HUES48 (cell line): Measurements from ENCODE around the gene XXYLT1.

Experiments
- H3K27ac ChIP-seq: one replicate; pipeline ENCODE4 v1.7.0; 2013; ENCODE audit warnings: low read depth, low read length, inconsistent platforms
- H3K27me3 ChIP-seq: 2 replicates; pipeline ENCODE4 v1.6.1; 2013; ENCODE audit warnings: mild to moderate bottlenecking, low read length; ENCODE audit not compliant: control insufficient read depth, insufficient read depth
- H3K36me3 ChIP-seq: 2 replicates; pipeline ENCODE4 v1.6.1; 2013; ENCODE audit warnings: low read length; ENCODE audit not compliant: control insufficient read depth, insufficient read depth
- H3K4me1 ChIP-seq: 2 replicates; pipeline ENCODE4 v1.6.1; 2013; ENCODE audit warnings: mild to moderate bottlenecking, low read length; ENCODE audit not compliant: control insufficient read depth, insufficient read depth
- H3K4me3 ChIP-seq: 2 replicates; pipeline ENCODE4 v1.5.1; 2013; ENCODE audit warnings: mild to moderate bottlenecking, low read depth, low read length
- H3K9ac ChIP-seq: 2 replicates; pipeline ENCODE4 v1.6.1; 2013; ENCODE audit warnings: mild to moderate bottlenecking, low read depth, low read length, moderate library complexity
- H3K9me3 ChIP-seq: 2 replicates; pipeline ENCODE4 v1.6.1; 2013; ENCODE audit warnings: low read length; ENCODE audit not compliant: control insufficient read depth, insufficient read depth

The XXYLT1 gene

GRCh38 chr3:195081242-195081963 is 189.6 kb downstream of the XXYLT1 start:
- no peak overlapping the region for H3K27ac ChIP-seq

DNA sequence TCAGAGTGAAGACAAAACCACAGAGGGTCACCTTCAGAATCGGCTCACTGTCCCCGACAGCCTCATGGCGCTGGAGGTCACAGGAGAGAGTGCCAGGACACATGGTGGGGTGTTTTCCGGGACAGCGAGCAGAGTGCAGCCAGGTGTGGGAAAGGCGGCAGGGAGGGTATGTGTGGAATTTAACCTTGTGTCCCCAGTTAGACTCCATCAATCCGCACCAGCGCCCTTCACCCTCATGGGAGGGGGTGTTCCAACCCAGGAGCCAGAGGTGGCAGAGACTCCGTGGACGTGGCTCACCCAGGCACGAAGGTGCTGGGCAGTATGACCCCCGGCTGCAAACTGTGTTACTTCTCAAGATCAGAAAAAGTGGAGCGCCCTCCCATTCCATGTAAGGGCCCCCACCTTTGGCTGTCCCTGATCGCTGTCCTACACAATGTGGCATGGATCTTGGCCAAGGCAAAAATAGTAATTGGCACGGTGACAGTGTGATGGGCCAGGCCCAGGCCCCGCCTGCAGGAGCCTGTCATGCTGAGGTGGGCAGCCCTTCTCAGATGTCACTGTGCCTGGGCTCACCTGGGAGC is 190.3 kb downstream of the XXYLT1 start:
- Histone ChIP-seq H3K9me3 (no peaks in the 10 kb centered on the region), H3K27me3 (no peaks in the 10 kb centered on the region), H3K4me1 (0 out of 2 replicates have a peak, but pooled peaks cover 3% of the 10 kb centered on the region), H3K9ac (no peak overlapping the region), H3K36me3 (no peaks in the 10 kb centered on the region), H3K27ac (no peak overlapping the region), H3K4me3 (no peak overlapping the region)

More at GRCh38 chr3:195081242-195081963, 189.6 kb downstream of the XXYLT1 start:
- Histone ChIP-seq H3K9me3 (no peaks in the 10 kb centered on the region), H3K4me1 (0 out of 2 replicates have a peak, but pooled peaks cover 3% of the 10 kb centered on the region), H3K4me3 (no peak overlapping the region), H3K36me3 (no peaks in the 10 kb centered on the region), H3K9ac (no peak overlapping the region), H3K27me3 (no peaks in the 10 kb centered on the region)

- H3K27me3 ChIP-seq: no peaks in the 10 kb centered on the region
- H3K4me1 ChIP-seq: 0 out of 2 replicates have a peak, but pooled peaks cover 3% of the 10 kb centered on the region
- no peak overlapping the region for H3K4me3 ChIP-seq
- H3K9ac ChIP-seq: no peak overlapping the region
- H3K9me3 ChIP-seq: no peaks in the 10 kb centered on the region
- H3K36me3 ChIP-seq: no peaks in the 10 kb centered on the region
- no peak overlapping the region for H3K27ac ChIP-seq
Measured at GRCh38 chr3:195080125-195080524, 190.8 kb downstream of the XXYLT1 start.

DNA sequence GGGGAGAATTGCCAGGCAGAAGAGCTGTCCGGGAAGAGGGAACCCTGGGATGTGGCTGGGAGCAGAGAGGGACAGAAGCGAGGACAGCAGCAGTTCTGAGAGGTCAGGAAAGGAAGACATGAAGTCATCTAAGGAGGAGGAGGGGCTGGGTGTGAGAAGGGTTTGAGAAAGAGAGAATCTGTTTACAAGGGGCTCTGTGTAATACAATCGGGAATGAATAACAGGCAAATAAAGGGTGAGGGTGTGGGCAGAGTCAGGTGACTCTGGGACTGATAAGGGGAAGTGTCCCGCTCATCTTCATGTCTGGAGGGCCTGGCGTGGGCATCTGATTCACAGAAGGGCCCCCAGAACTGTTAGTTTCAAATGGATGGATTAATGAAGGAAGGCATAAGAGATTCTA is 191.3 kb downstream of the XXYLT1 start:
- Histone ChIP-seq H3K27me3 (no peaks in the 10 kb centered on the region), H3K9ac (no peak overlapping the region), H3K36me3 (no peaks in the 10 kb centered on the region), H3K4me1 (0 out of 2 replicates have a peak, but pooled peaks cover 3% of the 10 kb centered on the region), H3K9me3 (no peaks in the 10 kb centered on the region), H3K27ac (no peak overlapping the region), H3K4me3 (no peak overlapping the region)

- Histone ChIP-seq H3K9ac (no peak overlapping the region), H3K27ac (no peak overlapping the region), H3K36me3 (no peaks in the 10 kb centered on the region), H3K4me3 (no peak overlapping the region), H3K9me3 (no peaks in the 10 kb centered on the region), H3K27me3 (no peaks in the 10 kb centered on the region), H3K4me1 (0 out of 2 replicates have a peak, but pooled peaks cover 3% of the 10 kb centered on the region)
Measured at GRCh38 chr3:195078891-195079440, 192.0 kb downstream of the XXYLT1 start.

DNA sequence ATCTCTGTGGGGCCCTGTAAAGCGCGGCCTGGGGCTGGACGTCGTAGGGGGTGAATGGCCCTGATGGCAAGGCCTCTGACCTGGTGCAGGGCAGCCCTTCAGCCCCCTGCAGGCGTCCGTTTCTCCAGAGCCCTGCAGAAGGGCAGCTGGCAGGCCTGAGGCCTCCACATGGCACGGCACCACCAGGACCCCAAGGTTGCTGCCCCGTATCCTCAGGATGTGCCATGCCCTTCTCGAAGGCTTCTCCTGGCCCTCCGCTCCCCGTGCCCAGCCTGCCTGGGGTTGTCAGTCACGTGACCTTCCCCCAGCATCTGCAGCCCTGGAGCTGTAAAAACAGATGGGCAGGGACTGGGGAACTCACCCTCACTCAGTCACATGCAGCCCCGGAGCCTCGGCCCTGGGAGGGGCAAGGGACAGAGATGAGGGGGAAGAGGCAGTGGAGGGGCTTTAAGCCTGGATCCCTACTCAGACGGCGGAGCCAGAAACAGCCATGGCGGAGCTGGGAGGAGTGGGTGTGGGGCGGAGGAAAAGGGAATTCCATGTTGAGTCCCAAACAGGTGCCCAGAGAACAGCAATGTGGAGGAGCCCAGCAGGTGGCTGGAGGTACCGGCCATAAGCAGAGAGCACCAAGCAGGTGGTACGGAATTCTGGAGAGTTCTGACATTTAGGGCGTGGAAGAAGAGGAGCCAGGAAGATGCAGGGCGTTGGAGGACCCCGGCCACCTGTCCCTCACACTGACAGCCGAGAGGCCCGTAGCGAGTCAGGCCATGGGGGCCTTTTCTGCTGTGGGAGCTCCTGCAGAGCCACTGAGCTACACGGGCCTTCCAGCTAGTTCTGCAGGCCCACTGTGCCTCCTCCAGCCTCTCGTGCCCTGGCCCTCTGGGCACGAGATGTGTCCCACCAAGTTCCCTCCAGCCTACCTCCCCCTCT is 193.1 kb downstream of the XXYLT1 start:
- Histone ChIP-seq H3K4me3 (no peak overlapping the region), H3K9ac (no peak overlapping the region), H3K9me3 (no peaks in the 10 kb centered on the region), H3K27me3 (no peaks in the 10 kb centered on the region), H3K27ac (no peak overlapping the region), H3K36me3 (no peaks in the 10 kb centered on the region), H3K4me1 (0 out of 2 replicates have a peak, but pooled peaks cover 3% of the 10 kb centered on the region)

- H3K9me3 ChIP-seq: no peaks in the 10 kb centered on the region
- no peak overlapping the region for H3K9ac ChIP-seq
- 0 out of 2 replicates have a peak, but pooled peaks cover 3% of the 10 kb centered on the region for H3K4me1 ChIP-seq
- H3K4me3 ChIP-seq: no peak overlapping the region
- no peaks in the 10 kb centered on the region for H3K36me3 ChIP-seq
- H3K27me3 ChIP-seq: no peaks in the 10 kb centered on the region
- H3K27ac ChIP-seq: no peak overlapping the region
Measured at GRCh38 chr3:195076981-195077610, 193.9 kb downstream of the XXYLT1 start.

GRCh38 chr3:195075941-195076875 is 194.8 kb downstream of the XXYLT1 start:
- Histone ChIP-seq H3K4me1 (0 out of 2 replicates have a peak, but pooled peaks cover 3% of the 10 kb centered on the region), H3K9ac (no peak overlapping the region), H3K4me3 (no peak overlapping the region), H3K27ac (no peak overlapping the region), H3K27me3 (no peaks in the 10 kb centered on the region), H3K9me3 (no peaks in the 10 kb centered on the region), H3K36me3 (no peaks in the 10 kb centered on the region)

DNA sequence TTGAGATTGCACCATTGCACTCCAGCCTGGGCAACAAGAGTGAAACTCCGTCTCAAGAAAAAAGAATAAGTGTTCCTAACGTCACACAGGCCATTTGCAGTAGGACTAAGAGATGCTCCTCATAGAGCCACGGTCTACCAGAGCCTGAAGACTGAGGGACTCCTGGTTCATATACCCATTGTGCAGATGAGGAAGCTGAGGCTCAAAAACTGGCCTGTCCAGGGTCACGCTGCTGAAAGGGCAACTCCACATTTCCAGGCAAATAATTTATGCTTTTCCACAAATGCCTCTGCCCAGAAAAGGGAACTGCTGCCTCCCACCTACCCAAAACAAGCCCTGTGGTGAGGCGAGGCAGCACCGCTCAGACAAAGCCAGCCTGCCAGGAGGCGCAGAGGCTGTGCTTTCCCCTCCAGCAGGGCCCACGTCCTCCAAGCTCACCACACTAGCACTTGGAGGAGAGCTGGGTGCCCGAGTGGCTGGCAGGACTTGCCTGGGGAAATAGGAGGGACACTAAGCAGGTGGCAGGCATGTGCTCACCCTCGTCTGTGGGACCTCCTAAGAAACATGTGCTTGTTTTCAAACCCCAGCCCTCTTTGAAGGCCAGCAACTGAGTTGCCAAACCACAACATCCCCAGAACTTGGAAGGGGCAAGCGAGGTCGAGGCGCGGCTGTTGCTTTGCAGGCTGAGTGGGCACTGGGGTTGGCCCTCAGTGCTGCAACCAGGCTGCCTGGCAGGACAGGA is 195.6 kb downstream of the XXYLT1 start:
- H3K4me3 ChIP-seq: no peak overlapping the region
- no peaks in the 10 kb centered on the region for H3K27me3 ChIP-seq
- no peaks in the 10 kb centered on the region for H3K36me3 ChIP-seq
- H3K27ac ChIP-seq: no peak overlapping the region
- no peaks in the 10 kb centered on the region for H3K9me3 ChIP-seq
- H3K9ac ChIP-seq: no peak overlapping the region
- H3K4me1 ChIP-seq: 0 out of 2 replicates have a peak, but pooled peaks cover 3% of the 10 kb centered on the region
